ENCODE data around the gene ZFP42. TPM values are rescaled to one million over a fixed set of nuclear protein-coding genes. Genes with fewer than 3 reads are reported as not detected.

ZFP42 gene
- total RNA-seq, 1 donor from 2014 or later = 9.1 TPM

DNA sequence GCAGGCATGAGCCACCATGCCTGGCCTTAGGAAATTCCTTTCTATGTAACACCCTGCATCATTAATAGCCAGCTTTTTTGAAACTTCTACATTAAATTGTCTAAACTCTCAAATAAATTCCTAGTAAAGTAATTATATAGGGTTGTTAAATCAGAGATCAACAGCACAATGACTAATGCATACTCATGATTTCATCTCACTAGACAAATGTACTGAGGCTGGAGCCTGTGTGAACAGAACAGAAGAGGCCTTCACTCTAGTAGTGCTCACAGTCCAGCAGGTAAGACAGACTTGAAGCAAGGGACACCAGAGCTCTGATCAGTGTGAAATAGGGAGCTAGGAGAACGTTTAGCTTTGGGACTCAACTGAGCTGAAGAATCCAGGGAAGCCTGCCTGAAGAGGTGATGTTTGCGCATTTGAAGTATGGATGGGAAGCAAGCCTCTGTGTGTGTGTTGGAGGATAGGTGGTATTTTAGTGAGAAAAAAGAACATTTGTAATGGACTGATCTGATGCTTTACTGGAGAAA, 3.9 kb downstream of the ZFP42 start:
- H3K4me3 ChIP-seq (ENCODE audit: low read depth, low read length) = no peak overlapping the region
- H3K27me3 ChIP-seq (ENCODE audit: control insufficient read depth, insufficient read depth, low read length) = no peaks in the 10 kb centered on the region
- TF ChIP-seq, protein P1, sequence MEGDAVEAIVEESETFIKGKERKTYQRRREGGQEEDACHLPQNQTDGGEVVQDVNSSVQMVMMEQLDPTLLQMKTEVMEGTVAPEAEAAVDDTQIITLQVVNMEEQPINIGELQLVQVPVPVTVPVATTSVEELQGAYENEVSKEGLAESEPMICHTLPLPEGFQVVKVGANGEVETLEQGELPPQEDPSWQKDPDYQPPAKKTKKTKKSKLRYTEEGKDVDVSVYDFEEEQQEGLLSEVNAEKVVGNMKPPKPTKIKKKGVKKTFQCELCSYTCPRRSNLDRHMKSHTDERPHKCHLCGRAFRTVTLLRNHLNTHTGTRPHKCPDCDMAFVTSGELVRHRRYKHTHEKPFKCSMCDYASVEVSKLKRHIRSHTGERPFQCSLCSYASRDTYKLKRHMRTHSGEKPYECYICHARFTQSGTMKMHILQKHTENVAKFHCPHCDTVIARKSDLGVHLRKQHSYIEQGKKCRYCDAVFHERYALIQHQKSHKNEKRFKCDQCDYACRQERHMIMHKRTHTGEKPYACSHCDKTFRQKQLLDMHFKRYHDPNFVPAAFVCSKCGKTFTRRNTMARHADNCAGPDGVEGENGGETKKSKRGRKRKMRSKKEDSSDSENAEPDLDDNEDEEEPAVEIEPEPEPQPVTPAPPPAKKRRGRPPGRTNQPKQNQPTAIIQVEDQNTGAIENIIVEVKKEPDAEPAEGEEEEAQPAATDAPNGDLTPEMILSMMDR (IDR thresholded peaks at IDR 0.05; ENCODE audit: insufficient read depth, low read length, poor library complexity, severe bottlenecking) = no peak
- H3K36me3 ChIP-seq (ENCODE audit: control insufficient read depth, insufficient read depth, low read length) = no peaks in the 10 kb centered on the region
- no peak for DNase-seq (ENCODE audit: low read depth)

DNA sequence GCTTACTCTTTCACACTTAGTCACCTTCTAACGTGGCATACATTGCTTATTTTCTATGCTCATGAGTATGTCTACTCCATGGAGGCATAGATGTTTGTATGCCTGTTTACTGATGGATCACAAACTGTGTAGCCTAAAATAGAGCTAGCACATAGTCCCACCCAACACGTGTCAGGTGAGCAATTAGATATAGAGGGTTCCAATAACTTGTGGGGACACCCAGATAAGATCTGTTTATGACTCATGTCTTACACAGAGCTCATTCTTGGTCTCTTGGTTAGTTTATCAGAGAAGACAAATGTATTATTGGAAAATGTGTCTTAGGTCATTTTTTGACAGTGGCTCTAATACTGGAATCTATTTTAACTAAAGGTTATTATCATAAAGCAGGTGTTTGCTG, 6.8 kb downstream of the ZFP42 start:
- no peak for DNase-seq (ENCODE audit: low read depth)
- Histone ChIP-seq H3K36me3 (ENCODE audit: control insufficient read depth, insufficient read depth, low read length) (no peaks in the 10 kb centered on the region), H3K27me3 (ENCODE audit: control insufficient read depth, insufficient read depth, low read length) (no peaks in the 10 kb centered on the region), H3K4me3 (ENCODE audit: low read depth, low read length) (no peak overlapping the region)
- TF ChIP-seq, protein P1 (IDR thresholded peaks at IDR 0.05; ENCODE audit: insufficient read depth, low read length, poor library complexity, severe bottlenecking) = no peak

DNA sequence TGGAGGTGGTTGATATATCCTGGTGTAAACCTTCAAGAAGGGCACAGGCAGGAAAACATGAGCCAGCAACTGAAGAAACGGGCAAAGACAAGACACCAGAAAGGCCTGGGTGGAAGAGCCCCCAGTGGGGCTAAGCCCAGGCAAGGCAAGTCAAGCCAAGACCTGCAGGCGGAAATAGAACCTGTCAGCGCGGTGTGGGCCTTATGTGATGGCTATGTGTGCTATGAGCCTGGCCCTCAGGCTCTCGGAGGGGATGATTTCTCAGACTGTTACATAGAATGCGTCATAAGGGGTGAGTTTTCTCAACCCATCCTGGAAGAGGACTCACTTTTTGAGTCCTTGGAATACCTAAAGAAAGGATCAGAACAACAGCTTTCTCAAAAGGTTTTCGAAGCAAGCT, 7.2 kb downstream of the ZFP42 start:
- Histone ChIP-seq H3K27me3 (ENCODE audit: control insufficient read depth, insufficient read depth, low read length) (no peaks in the 10 kb centered on the region), H3K36me3 (ENCODE audit: control insufficient read depth, insufficient read depth, low read length) (no peaks in the 10 kb centered on the region), H3K4me3 (ENCODE audit: low read depth, low read length) (no peak overlapping the region)
- TF ChIP-seq, protein P1 (IDR thresholded peaks at IDR 0.05; ENCODE audit: insufficient read depth, low read length, poor library complexity, severe bottlenecking) = no peak
- DNase-seq (ENCODE audit: low read depth) = no peak

DNA sequence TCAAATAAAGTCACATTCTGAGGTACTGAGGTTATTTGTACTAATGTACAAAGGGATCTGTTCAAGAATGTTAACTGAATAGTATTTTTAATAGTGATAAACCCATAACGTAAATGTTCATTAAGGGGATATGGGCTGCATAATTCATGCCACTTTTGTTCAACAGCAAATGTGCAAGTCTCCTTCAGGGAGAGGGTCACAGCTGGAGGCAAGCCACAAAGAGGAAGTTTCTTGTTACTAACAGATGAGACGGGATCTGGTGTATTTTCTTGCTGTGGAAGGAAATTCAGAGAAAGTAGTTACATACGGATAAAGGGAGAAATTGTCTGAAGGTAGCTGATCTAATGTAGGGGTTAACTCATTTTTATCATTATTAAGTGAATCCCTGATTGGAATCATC, 10.0 kb downstream of the ZFP42 start:
- Histone ChIP-seq H3K36me3 (ENCODE audit: control insufficient read depth, insufficient read depth, low read length) (no peaks in the 10 kb centered on the region), H3K4me3 (ENCODE audit: low read depth, low read length) (no peak overlapping the region), H3K27me3 (ENCODE audit: control insufficient read depth, insufficient read depth, low read length) (no peaks in the 10 kb centered on the region)
- TF ChIP-seq, protein P1 (IDR thresholded peaks at IDR 0.05; ENCODE audit: insufficient read depth, low read length, poor library complexity, severe bottlenecking) = no peak
- no peak for DNase-seq (ENCODE audit: low read depth)

DNA sequence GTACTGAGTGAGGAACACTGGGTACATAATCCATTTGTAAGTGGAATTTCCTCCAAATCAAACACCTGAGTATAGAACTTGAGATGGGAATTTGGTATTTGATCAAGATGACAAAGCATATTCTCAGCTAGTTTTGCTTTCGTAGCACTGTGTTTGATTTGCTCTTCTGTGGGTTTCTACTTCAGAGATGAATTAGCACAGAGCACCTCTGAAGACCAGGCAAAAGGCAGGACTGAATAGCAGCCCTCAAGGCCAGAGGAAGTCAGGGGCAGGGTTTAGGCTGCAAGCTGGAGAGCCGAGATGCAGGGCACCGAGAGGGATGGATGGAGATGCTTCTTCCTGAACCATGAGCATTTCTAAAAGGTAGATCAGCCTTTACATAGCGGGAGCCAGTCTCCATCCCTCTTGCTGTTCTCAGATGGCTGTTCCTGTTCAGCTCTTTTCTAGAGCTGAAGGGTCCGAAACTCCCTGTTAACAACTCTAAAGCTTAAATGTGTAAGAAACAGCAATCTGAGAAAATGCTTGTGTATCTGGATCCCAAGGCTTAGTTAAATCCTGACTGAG, 10.8 kb downstream of the ZFP42 start:
- no peak for DNase-seq (ENCODE audit: low read depth)
- Histone ChIP-seq H3K36me3 (ENCODE audit: control insufficient read depth, insufficient read depth, low read length) (no peaks in the 10 kb centered on the region), H3K27me3 (ENCODE audit: control insufficient read depth, insufficient read depth, low read length) (no peaks in the 10 kb centered on the region), H3K4me3 (ENCODE audit: low read depth, low read length) (no peak overlapping the region)
- TF ChIP-seq, protein P1 (IDR thresholded peaks at IDR 0.05; ENCODE audit: insufficient read depth, low read length, poor library complexity, severe bottlenecking) = no peak

DNA sequence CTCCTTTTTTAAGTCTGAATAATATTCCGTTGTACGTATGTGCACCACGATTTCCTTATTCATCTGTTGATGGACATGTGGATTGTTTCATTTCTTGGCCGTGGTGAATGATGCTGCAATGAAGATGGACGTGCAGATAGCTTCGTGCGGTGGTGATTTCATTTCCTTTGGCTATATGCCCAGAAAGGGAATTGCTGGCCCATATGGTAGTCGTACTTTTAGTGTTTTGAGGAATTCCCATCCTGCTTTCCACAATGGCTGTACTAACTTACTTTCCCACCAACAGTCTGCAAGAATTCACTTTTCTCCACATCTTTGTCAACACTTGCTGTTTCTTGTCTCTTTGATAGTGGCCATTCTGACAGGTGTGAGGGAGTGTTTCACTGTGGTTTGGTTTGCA, 12.8 kb downstream of the ZFP42 start:
- Histone ChIP-seq H3K27me3 (ENCODE audit: control insufficient read depth, insufficient read depth, low read length) (no peaks in the 10 kb centered on the region), H3K36me3 (ENCODE audit: control insufficient read depth, insufficient read depth, low read length) (no peaks in the 10 kb centered on the region), H3K4me3 (ENCODE audit: low read depth, low read length) (no peak overlapping the region)
- peak; percentile 21 for DNase-seq (ENCODE audit: low read depth)
- TF ChIP-seq, protein P1 (IDR thresholded peaks at IDR 0.05; ENCODE audit: insufficient read depth, low read length, poor library complexity, severe bottlenecking) = no peak

Measured in kidney epithelial cell (primary cell).